Dedifferentiated amniotic fluid mesenchymal stem cell (primary cell): ENCODE results near the gene LIFR.
"Not testable (repeated sequence)": the region's sequence is repeated elsewhere in the genome, so short reads cannot be mapped to it uniquely, and the experiment has no call there.

Experiments
- DNase-seq: peaks from one replicate; pipeline ENCODE4 v3.0.0-alpha.2; 2016; ENCODE audit errors: extremely low spot score

LIFR gene

GRCh38 chr5:38582293-38582974 lies 26.0 kb upstream of the LIFR start:
- no peak for DNase-seq

GRCh38 chr5:38581597-38581996 lies 25.2 kb upstream of the LIFR start:
- no peak for DNase-seq

- DNase-seq: no peak
These were observed 22.7 kb upstream of the LIFR start for GRCh38 chr5:38579105-38579504.

- DNase-seq: no peak
These were observed 20.7 kb upstream of the LIFR start for GRCh38 chr5:38576961-38577684.

GRCh38 chr5:38576442-38576841 lies 20.0 kb upstream of the LIFR start:
- no peak for DNase-seq

GRCh38 chr5:38575476-38575875 lies 19.0 kb upstream of the LIFR start:
- DNase-seq: no peak

GRCh38 chr5:38574009-38574408 lies 17.6 kb upstream of the LIFR start:
- DNase-seq: no peak

- DNase-seq: no peak
These were observed 17.1 kb upstream of the LIFR start for GRCh38 chr5:38573521-38573920.

- no peak for DNase-seq
These were observed 12.7 kb upstream of the LIFR start for GRCh38 chr5:38569180-38569579.

- not testable (repeated sequence) for DNase-seq
These were observed 10.9 kb upstream of the LIFR start for GRCh38 chr5:38567306-38567705.

- DNase-seq: no peak
These were observed 7.2 kb upstream of the LIFR start for GRCh38 chr5:38563624-38564023.

- DNase-seq: no peak
These were observed 6.2 kb upstream of the LIFR start for GRCh38 chr5:38562444-38563210.

- no peak for DNase-seq
These were observed 3.0 kb upstream of the LIFR start for GRCh38 chr5:38559428-38559827.

- no peak for DNase-seq
These were observed 1.3 kb upstream of the LIFR start for GRCh38 chr5:38557792-38558191.

GRCh38 chr5:38557308-38557710 lies 863 bp upstream of the LIFR start:
- DNase-seq: no peak

GRCh38 chr5:38556088-38556598 lies 303 bp downstream of the LIFR start:
- DNase-seq: peak; percentile 19

- no peak for DNase-seq
These were observed 925 bp downstream of the LIFR start for GRCh38 chr5:38555354-38556087.

GRCh38 chr5:38554861-38555260 lies 1.6 kb downstream of the LIFR start:
- no peak for DNase-seq

GRCh38 chr5:38554403-38554802 lies 2.0 kb downstream of the LIFR start:
- DNase-seq: no peak

GRCh38 chr5:38553001-38553521 lies 3.4 kb downstream of the LIFR start:
- no peak for DNase-seq
